ENCODE results near the gene SBNO2.

SBNO2 gene

GRCh38 chr19:1103708-1104310, 70.3 kb downstream of the SBNO2 start, which contains the start of gene GPX4:
GPX4 (plus strand) TSS chr19:1103994; CDS start chr19:1104044, 50 bp downstream.
- peak; percentile 92 for DNase-seq

- DNase-seq, result no peak
Observed at GRCh38 chr19:1103132-1103707, 70.8 kb downstream of the SBNO2 start.

- no peak for DNase-seq
Observed at GRCh38 chr19:1102407-1103131, 71.5 kb downstream of the SBNO2 start.

GRCh38 chr19:1101337-1101698, 72.8 kb downstream of the SBNO2 start:
- no peak for DNase-seq

GRCh38 chr19:1098177-1099051, 75.7 kb downstream of the SBNO2 start:
- no peak for DNase-seq

GRCh38 chr19:1097810-1098176, 76.3 kb downstream of the SBNO2 start:
- no peak for DNase-seq

GRCh38 chr19:1094978-1095701, 78.9 kb downstream of the SBNO2 start, which contains the start of gene POLR2E:
POLR2E (minus strand) TSS chr19:1095375; CDS start chr19:1095315, 60 bp downstream.
- DNase-seq, result peak; percentile 88

GRCh38 chr19:1094655-1094977, 79.5 kb downstream of the SBNO2 start:
- no peak for DNase-seq

- no peak for DNase-seq
Observed at GRCh38 chr19:1093811-1094553, 80.1 kb downstream of the SBNO2 start.

- no peak for DNase-seq
Observed at GRCh38 chr19:1093330-1093729, 80.7 kb downstream of the SBNO2 start.

- DNase-seq, result no peak
Observed at GRCh38 chr19:1091544-1092175, 82.4 kb downstream of the SBNO2 start.

GRCh38 chr19:1090731-1091543, 83.1 kb downstream of the SBNO2 start:
- no peak for DNase-seq

GRCh38 chr19:1089891-1090290, 84.2 kb downstream of the SBNO2 start:
- no peak for DNase-seq

GRCh38 chr19:1089126-1089771, 84.8 kb downstream of the SBNO2 start:
- DNase-seq, result no peak

- no peak for DNase-seq
Observed at GRCh38 chr19:1088416-1089010, 85.6 kb downstream of the SBNO2 start.

GRCh38 chr19:1087813-1088415, 86.2 kb downstream of the SBNO2 start:
- DNase-seq, result no peak

- no peak for DNase-seq
Observed at GRCh38 chr19:1086613-1087012, 87.5 kb downstream of the SBNO2 start.

GRCh38 chr19:1085676-1086442, 88.2 kb downstream of the SBNO2 start:
- no peak for DNase-seq

Data from NCI-H187 treated with DMSO at 0.1 percent for 48 hours (cell line).